NCI-H187 treated with DMSO at 0.1 percent for 48 hours (cell line): Measurements from ENCODE around the gene ELL3.
"Not testable (repeated sequence)": the region's sequence is repeated elsewhere in the genome, so short reads cannot be mapped to it uniquely, and the experiment has no call there.

Source experiments
- DNase-seq: peaks from one replicate; lab custom pipeline; 2025; lab: John Stamatoyannopoulos, UW

Gene ELL3

GRCh38 chr15:43776718-43777266 lies at the start of gene ELL3:
Gene ELL3, minus strand, starts transcription at chr15:43776966. Its CDS starts 65 bp downstream, at chr15:43776901.
- no peak for DNase-seq

GRCh38 chr15:43826029-43826507 lies 49.3 kb upstream of the ELL3 start:
- DNase-seq, result no peak

- DNase-seq, result not testable (repeated sequence)
Measured at GRCh38 chr15:43825305-43825704, 48.5 kb upstream of the ELL3 start.

GRCh38 chr15:43824302-43825246 lies 47.8 kb upstream of the ELL3 start, which contains the start of gene MFAP1:
Gene MFAP1, minus strand, starts transcription at chr15:43824690. Its CDS starts 121 bp downstream, at chr15:43824569.
- peak; percentile 82 for DNase-seq

- DNase-seq, result no peak
Measured at GRCh38 chr15:43821505-43821904, 44.7 kb upstream of the ELL3 start.

- DNase-seq, result not testable (repeated sequence)
Measured at GRCh38 chr15:43815064-43815463, 38.3 kb upstream of the ELL3 start.

- no peak for DNase-seq
Measured at GRCh38 chr15:43808960-43809678, 32.4 kb upstream of the ELL3 start.

- no peak for DNase-seq
Measured at GRCh38 chr15:43808435-43808950, 31.7 kb upstream of the ELL3 start.

GRCh38 chr15:43802676-43803075 lies 25.9 kb upstream of the ELL3 start:
- not testable (repeated sequence) for DNase-seq

- DNase-seq, result no peak
Measured at GRCh38 chr15:43800286-43801141, 23.7 kb upstream of the ELL3 start, which contains the start of gene HYPK. Gene HYPK, plus strand, starts transcription at chr15:43800599. Its CDS starts 24 bp downstream, at chr15:43800623.

GRCh38 chr15:43799945-43800285 lies 23.1 kb upstream of the ELL3 start, which contains the start of gene SERINC4:
Gene SERINC4, minus strand, starts transcription at chr15:43800220. Its CDS starts 234 bp downstream, at chr15:43799986.
- no peak for DNase-seq

GRCh38 chr15:43799209-43799944 lies 22.6 kb upstream of the ELL3 start:
- peak; percentile 38 for DNase-seq

GRCh38 chr15:43796566-43796965 lies 19.8 kb upstream of the ELL3 start:
- DNase-seq, result no peak

GRCh38 chr15:43795997-43796396 lies 19.2 kb upstream of the ELL3 start:
- DNase-seq, result no peak

GRCh38 chr15:43795197-43795596 lies 18.4 kb upstream of the ELL3 start:
- no peak for DNase-seq

GRCh38 chr15:43794269-43795037 lies 17.7 kb upstream of the ELL3 start:
- DNase-seq, result no peak

GRCh38 chr15:43793647-43794046 lies 16.9 kb upstream of the ELL3 start:
- DNase-seq, result no peak

- DNase-seq, result no peak
Measured at GRCh38 chr15:43792761-43793476, 16.2 kb upstream of the ELL3 start.
